Activated CD8-positive, alpha-beta memory T cell treated with anti-CD3 and anti-CD28 coated beads, Interleukin-2, amount 50 U/mL, for 24 hours (primary cell): ENCODE measurements around the gene DPEP3.
A peak's percentile ranks its signal among the peaks of the same experiment; 100 is the strongest.
"Not testable (repeated sequence)": the region's sequence is repeated elsewhere in the genome, so short reads cannot be mapped to it uniquely, and the experiment has no call there.

Experiments used
- DNase-seq: peaks from one replicate; pipeline ENCODE4 v3.0.0-alpha.2; 2020; ENCODE audit errors: extremely low read depth

The DPEP3 gene

GRCh38 chr16:67994040-67994408 lies 13.7 kb upstream of the DPEP3 start:
- not testable (repeated sequence) for DNase-seq

- peak; percentile 59 for DNase-seq
Measured at GRCh38 chr16:67993207-67994039, 13.1 kb upstream of the DPEP3 start.

GRCh38 chr16:67992661-67993206 lies 12.4 kb upstream of the DPEP3 start:
- no peak for DNase-seq

GRCh38 chr16:67990018-67990386 lies 9.7 kb upstream of the DPEP3 start:
- DNase-seq, result no peak

- no peak for DNase-seq
Measured at GRCh38 chr16:67989322-67990017, 9.2 kb upstream of the DPEP3 start.

GRCh38 chr16:67988675-67989074 lies 8.4 kb upstream of the DPEP3 start:
- no peak for DNase-seq

GRCh38 chr16:67987460-67988160 lies 7.3 kb upstream of the DPEP3 start:
- DNase-seq, result no peak

- no peak for DNase-seq
Measured at GRCh38 chr16:67986949-67987348, 6.7 kb upstream of the DPEP3 start.

GRCh38 chr16:67982011-67982696 lies 1.9 kb upstream of the DPEP3 start:
- no peak for DNase-seq

GRCh38 chr16:67977469-67978227 lies 2.7 kb downstream of the DPEP3 start:
- no peak for DNase-seq

- DNase-seq, result no peak
Measured at GRCh38 chr16:67977005-67977404, 3.3 kb downstream of the DPEP3 start.

- no peak for DNase-seq
Measured at GRCh38 chr16:67976205-67976604, 4.1 kb downstream of the DPEP3 start.

GRCh38 chr16:67975321-67976105 lies 4.8 kb downstream of the DPEP3 start:
- no peak for DNase-seq

GRCh38 chr16:67972285-67972684 lies 8.0 kb downstream of the DPEP3 start:
- not testable (repeated sequence) for DNase-seq

GRCh38 chr16:67971111-67971510 lies 9.2 kb downstream of the DPEP3 start:
- no peak for DNase-seq

- no peak for DNase-seq
Measured at GRCh38 chr16:67969254-67970039, 10.9 kb downstream of the DPEP3 start.

- DNase-seq, result peak; percentile 63
Measured at GRCh38 chr16:67968400-67969253, 11.7 kb downstream of the DPEP3 start, which contains the start of gene SLC12A4. TSS of gene SLC12A4 (minus strand) at chr16:67968637. CDS start at chr16:67968553, 84 bp downstream.

GRCh38 chr16:67967958-67968399 lies 12.3 kb downstream of the DPEP3 start:
- DNase-seq, result no peak
